HEK293 (cell line): ENCODE measurements around the gene ZNF680.

Experiments used
- CTCF ChIP-seq: fragments of 450-650 bp; formaldehyde crosslinking; IDR thresholded peaks from 2 replicates; pipeline ENCODE4 v1.5.1; 2016; ENCODE audit warnings: missing biosample characterization, missing genetic modification characterization
- ZNF292 ChIP-seq: fragments of 450-650 bp; formaldehyde crosslinking; IDR thresholded peaks from 2 replicates; pipeline ENCODE4 v1.5.1; 2016; ENCODE audit warnings: low read depth, missing biosample characterization, missing genetic modification characterization, borderline replicate concordance

GRCh38 chr7:64602518-64602917, 39.6 kb upstream of the ZNF680 start:
- TF ChIP-seq CTCF (tag by site-specific recombination) (no peak), ZNF292 (tag by site-specific recombination) (no peak)
